ENCODE data around the gene CD70.
"Not testable (repeated sequence)": the region's sequence is repeated elsewhere in the genome, so short reads cannot be mapped to it uniquely, and the experiment has no call there.

Gene CD70

GRCh38 chr19:6551091-6551490 is 39.9 kb downstream of the CD70 start:
- DNase-seq (ENCODE audit: extremely low read depth, low read depth), result no peak
- TF ChIP-seq CTCF (IDR thresholded peaks at IDR 0.05; ENCODE audit: low read depth, low read length), result no peak

GRCh38 chr19:6550679-6551078 is 40.3 kb downstream of the CD70 start:
- DNase-seq (ENCODE audit: extremely low read depth, low read depth), result not testable (repeated sequence)

- DNase-seq (ENCODE audit: extremely low read depth, low read depth), result no peak
- TF ChIP-seq CTCF (IDR thresholded peaks at IDR 0.05; ENCODE audit: low read depth, low read length), result no peak
Observed at GRCh38 chr19:6543866-6544347, 47.0 kb downstream of the CD70 start.

- no peak for TF ChIP-seq CTCF (IDR thresholded peaks at IDR 0.05; ENCODE audit: low read depth, low read length)
Observed at GRCh38 chr19:6540918-6541689, 49.8 kb downstream of the CD70 start.

GRCh38 chr19:6539514-6539913 is 51.4 kb downstream of the CD70 start:
- DNase-seq (ENCODE audit: extremely low read depth, low read depth), result no peak

More at GRCh38 chr19:6540918-6541689, 49.8 kb downstream of the CD70 start:
- DNase-seq (ENCODE audit: extremely low read depth, low read depth), result no peak

More at GRCh38 chr19:6539514-6539913, 51.4 kb downstream of the CD70 start:
- no peak for TF ChIP-seq CTCF (IDR thresholded peaks at IDR 0.05; ENCODE audit: low read depth, low read length)

Measured in AG09319 (cell line).